ENCODE measurements around the gene LRRC2.

The LRRC2 gene, protein sequence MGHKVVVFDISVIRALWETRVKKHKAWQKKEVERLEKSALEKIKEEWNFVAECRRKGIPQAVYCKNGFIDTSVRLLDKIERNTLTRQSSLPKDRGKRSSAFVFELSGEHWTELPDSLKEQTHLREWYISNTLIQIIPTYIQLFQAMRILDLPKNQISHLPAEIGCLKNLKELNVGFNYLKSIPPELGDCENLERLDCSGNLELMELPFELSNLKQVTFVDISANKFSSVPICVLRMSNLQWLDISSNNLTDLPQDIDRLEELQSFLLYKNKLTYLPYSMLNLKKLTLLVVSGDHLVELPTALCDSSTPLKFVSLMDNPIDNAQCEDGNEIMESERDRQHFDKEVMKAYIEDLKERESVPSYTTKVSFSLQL

DNA sequence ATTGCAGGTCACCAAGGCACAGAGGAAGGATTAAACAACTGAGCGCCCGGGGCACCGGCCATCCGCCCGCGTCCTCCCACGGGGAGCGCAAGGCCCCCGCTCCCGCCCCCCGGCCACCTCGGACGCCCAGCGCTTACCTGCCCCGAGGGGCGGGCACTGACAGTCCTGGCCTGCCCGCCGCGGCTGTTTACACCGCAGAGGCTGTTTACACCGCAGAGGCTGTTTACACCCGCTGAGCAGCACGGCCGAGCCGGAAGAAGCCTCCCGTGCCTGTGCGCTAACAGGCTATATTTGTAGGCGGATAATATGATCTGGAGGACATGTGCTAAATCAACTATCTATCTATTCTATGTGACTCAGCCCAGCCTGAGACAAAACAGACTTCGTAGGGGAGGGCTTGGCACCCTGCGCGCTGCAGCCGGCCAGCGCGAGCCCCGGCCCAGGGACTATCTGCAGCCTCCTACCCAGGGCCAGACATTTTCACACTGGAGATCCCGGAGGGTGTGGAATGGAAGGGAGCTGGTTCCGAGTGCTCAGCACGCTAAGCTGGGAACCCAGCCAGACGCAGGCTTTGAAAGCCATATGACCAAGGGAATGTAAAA lies at the start of gene LRRC2:
Gene LRRC2 (minus strand): TSS at position 263 of the 602 bp plus-strand sequence. CDS start 14,711 bp downstream, outside the sequence.
- TF ChIP-seq CTCF (IDR thresholded peaks at IDR 0.05): no peak

DNA sequence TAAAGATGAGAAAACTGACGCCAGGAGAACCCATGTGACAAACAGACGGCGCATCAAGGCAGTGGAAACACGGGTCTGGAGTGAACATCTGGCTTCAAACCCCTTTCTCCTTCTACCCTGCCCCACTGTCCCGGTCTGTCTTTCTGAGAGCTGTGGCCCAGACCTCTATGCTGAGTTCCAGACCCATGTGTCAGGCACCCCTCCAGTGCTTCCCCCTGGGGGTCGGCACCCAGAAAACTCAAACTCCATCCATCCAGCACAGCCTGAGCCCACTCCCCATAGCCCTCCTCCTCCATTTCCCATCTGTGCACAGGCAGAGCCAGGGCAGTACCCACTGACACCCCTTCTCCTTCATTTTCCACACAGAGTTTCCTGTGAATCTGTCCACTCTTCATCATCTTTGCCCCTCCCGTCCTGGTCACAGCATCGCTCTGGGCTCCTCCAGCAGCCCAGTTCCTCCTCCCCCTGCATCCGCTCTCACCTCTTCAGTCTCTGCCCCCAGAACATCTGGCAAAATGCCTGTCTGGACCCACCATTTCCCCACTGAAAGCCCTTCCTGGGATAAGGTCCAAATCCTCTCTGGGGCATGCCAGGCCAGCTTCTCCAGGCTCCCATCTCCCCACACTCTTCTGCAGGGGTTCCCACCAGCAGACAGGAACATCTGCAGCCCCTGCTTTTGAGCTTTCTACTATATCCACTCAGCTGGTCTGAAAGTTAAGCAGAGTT lies 49.1 kb upstream of the LRRC2 start:
- TF ChIP-seq CTCF (IDR thresholded peaks at IDR 0.05): no peak

DNA sequence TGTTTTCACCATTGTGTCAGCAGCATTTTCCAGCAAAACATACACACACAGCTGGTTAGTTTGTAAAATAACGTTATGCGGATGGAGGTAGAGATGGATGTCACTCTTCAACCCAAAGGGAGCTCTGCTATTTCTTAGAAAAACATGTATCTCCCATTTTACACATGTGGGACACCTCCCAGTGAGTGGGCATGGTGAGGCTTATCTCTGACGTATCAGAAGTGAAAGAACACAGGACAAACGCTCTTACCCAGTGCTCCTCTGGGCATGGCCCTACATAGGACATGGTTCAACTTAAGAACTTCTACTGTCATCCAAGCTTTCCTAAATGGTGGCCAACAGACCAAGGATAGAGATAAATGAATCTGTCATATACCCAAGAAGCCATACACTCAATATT lies 48.3 kb upstream of the LRRC2 start:
- TF ChIP-seq CTCF (IDR thresholded peaks at IDR 0.05): no peak

GRCh38 chr3:46613313-46614005 lies 47.4 kb upstream of the LRRC2 start:
- no peak for TF ChIP-seq CTCF (IDR thresholded peaks at IDR 0.05)

- TF ChIP-seq CTCF (IDR thresholded peaks at IDR 0.05): no peak
Measured at GRCh38 chr3:46612324-46612723, 46.2 kb upstream of the LRRC2 start, which contains the start of gene FAM240A. TSS of gene FAM240A (plus strand) at chr3:46612525. CDS start at chr3:46612684, 159 bp downstream.

GRCh38 chr3:46609944-46610722 lies 44.0 kb upstream of the LRRC2 start:
- no peak for TF ChIP-seq CTCF (IDR thresholded peaks at IDR 0.05)

Measured in LNCAP (cell line).